ENCODE results near the gene AFP. TPM values are rescaled to one million over a fixed set of nuclear protein-coding genes. Genes with fewer than 3 reads are reported as not detected.

The AFP gene
- total RNA-seq, 1 donor from 2014 or later: not detected

DNA sequence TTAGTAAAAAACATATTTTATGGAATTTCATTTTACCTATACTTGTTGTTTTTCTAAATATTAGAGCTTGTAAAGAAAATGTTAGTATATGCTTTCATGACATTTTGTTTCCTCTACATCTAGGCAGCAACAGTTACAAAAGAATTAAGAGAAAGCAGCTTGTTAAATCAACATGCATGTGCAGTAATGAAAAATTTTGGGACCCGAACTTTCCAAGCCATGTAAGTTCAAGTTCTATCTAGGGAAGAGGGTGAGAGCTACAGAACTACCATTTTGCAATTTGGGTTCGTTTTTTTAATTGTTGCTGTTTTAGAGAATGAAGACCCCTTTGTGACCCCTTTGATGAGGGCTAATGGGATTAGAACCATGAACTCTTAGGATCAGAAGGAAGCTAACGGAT, 7.2 kb downstream of the AFP start:
- DNase-seq: no peak
- Histone ChIP-seq H3K36me3 (no peaks in the 10 kb centered on the region), H3K27ac (replicated peaks) (no peak overlapping the region), H3K4me3 (no peak overlapping the region), H3K27me3 (ENCODE audit: low read depth) (no peaks in the 10 kb centered on the region), H3K9me3 (replicated peaks) (no peaks in the 10 kb centered on the region), H3K4me1 (no peaks in the 10 kb centered on the region)
- intact Hi-C loops (cut with micrococcal nuclease): no loop called here
- TF ChIP-seq, protein P1, sequence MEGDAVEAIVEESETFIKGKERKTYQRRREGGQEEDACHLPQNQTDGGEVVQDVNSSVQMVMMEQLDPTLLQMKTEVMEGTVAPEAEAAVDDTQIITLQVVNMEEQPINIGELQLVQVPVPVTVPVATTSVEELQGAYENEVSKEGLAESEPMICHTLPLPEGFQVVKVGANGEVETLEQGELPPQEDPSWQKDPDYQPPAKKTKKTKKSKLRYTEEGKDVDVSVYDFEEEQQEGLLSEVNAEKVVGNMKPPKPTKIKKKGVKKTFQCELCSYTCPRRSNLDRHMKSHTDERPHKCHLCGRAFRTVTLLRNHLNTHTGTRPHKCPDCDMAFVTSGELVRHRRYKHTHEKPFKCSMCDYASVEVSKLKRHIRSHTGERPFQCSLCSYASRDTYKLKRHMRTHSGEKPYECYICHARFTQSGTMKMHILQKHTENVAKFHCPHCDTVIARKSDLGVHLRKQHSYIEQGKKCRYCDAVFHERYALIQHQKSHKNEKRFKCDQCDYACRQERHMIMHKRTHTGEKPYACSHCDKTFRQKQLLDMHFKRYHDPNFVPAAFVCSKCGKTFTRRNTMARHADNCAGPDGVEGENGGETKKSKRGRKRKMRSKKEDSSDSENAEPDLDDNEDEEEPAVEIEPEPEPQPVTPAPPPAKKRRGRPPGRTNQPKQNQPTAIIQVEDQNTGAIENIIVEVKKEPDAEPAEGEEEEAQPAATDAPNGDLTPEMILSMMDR (IDR thresholded peaks at IDR 0.05; ENCODE audit: borderline replicate concordance): no peak

DNA sequence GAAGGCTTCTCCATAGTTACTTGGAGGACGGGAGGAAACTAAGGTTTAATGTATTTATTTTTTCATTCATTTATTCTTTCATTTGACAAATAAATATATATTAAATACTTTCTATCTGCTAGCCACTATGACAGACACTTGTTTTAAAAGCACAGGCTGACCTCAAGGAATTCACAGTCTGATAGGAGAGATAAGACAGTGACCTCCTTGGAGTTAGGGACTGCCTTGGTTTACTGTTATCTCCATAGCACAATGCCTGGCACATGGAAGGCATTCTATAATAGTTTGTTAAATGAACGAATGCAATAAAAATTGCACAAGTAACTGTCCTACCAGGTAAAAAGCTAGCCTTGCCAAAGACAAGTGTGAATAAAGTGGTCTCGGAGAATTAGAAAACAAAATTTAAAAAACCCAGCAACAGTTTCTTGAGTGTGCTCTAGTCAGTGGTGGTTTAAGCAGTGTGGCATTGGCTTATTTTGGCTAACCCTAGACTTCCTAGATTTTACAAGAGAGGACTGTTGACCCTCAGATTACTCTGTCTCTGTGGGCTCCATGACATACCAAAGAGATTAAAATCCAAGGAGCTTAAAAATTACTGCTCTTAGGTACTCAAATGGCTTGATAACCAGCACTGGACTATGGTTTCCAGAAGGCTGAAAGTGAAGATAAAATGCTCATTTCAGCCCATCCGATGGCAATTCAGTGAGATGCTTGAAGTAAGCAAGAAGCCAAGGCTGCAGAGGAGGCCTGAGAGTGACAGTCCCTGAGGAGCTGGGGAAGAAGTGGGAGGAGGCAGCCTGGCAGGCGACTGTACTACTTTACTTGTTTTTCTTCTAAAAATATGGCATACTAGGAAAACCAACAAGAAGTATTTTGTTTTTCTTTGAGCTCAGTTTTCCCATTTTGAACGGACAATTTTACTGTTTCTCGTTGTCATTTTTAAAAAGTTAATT, 9.6 kb downstream of the AFP start:
- intact Hi-C loops (cut with micrococcal nuclease): no loop called here
- Histone ChIP-seq H3K4me1 (no peaks in the 10 kb centered on the region), H3K36me3 (no peaks in the 10 kb centered on the region), H3K9me3 (replicated peaks) (no peaks in the 10 kb centered on the region), H3K4me3 (no peak overlapping the region), H3K27ac (replicated peaks) (no peak overlapping the region), H3K27me3 (ENCODE audit: low read depth) (no peaks in the 10 kb centered on the region)
- DNase-seq: no peak
- TF ChIP-seq, protein P1 (IDR thresholded peaks at IDR 0.05; ENCODE audit: borderline replicate concordance): no peak

DNA sequence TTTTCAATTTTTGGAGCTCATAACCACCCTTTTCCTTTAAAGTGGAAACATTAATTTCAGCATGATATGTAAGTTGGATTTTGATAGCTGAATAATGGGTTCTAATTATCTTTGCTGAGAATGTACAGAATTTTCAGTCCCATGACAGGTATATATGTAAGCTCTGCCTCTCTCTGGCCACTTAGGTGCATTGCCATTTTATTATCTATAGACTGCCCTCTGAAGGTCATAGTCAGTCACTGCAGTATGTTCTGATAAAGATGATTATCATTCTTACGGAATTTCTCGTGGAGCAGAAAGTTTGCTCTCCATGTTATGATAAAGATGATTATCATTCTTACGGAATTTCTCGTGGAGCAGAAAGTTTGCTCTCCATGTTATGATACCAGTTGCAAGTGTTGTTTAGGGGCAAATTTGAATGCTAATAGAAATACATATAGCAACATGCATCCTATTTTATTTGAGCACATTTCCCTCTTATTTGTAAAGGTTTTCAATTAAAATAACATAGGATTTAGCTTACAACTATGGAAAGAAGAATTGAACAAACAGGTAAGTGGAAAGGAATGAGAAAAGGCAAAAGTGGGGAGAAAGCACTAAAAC, 10.4 kb downstream of the AFP start:
- Histone ChIP-seq H3K27ac (replicated peaks) (no peak overlapping the region), H3K9me3 (replicated peaks) (no peaks in the 10 kb centered on the region), H3K4me1 (no peaks in the 10 kb centered on the region), H3K4me3 (no peak overlapping the region), H3K27me3 (ENCODE audit: low read depth) (no peaks in the 10 kb centered on the region), H3K36me3 (no peaks in the 10 kb centered on the region)
- TF ChIP-seq, protein P1 (IDR thresholded peaks at IDR 0.05; ENCODE audit: borderline replicate concordance): peak; percentile 63
- intact Hi-C loops (cut with micrococcal nuclease): no loop called here
- DNase-seq: no peak

DNA sequence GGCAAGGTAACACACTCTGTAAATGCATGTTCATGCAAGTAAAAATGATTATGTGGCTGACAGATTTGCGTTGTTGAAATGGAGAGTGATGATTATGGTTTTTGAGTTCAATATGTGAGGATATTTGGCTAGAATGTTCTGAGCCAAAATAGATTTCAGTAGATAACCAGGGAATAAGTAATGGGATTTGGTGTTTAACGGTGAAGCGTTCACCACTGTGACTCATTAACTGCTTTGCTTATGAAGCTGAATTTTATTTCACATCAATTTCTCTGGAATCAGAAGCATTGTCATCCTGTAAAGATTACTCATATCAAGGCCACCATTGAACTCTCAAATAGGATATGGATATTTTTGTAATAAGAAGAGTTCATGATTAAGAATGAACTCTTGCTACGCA, 11.7 kb downstream of the AFP start:
- intact Hi-C loops (cut with micrococcal nuclease): no loop called here
- Histone ChIP-seq H3K9me3 (replicated peaks) (no peaks in the 10 kb centered on the region), H3K4me1 (no peaks in the 10 kb centered on the region), H3K27me3 (ENCODE audit: low read depth) (no peaks in the 10 kb centered on the region), H3K27ac (replicated peaks) (no peak overlapping the region), H3K36me3 (no peaks in the 10 kb centered on the region), H3K4me3 (no peak overlapping the region)
- no peak for DNase-seq
- TF ChIP-seq, protein P1 (IDR thresholded peaks at IDR 0.05; ENCODE audit: borderline replicate concordance): no peak

DNA sequence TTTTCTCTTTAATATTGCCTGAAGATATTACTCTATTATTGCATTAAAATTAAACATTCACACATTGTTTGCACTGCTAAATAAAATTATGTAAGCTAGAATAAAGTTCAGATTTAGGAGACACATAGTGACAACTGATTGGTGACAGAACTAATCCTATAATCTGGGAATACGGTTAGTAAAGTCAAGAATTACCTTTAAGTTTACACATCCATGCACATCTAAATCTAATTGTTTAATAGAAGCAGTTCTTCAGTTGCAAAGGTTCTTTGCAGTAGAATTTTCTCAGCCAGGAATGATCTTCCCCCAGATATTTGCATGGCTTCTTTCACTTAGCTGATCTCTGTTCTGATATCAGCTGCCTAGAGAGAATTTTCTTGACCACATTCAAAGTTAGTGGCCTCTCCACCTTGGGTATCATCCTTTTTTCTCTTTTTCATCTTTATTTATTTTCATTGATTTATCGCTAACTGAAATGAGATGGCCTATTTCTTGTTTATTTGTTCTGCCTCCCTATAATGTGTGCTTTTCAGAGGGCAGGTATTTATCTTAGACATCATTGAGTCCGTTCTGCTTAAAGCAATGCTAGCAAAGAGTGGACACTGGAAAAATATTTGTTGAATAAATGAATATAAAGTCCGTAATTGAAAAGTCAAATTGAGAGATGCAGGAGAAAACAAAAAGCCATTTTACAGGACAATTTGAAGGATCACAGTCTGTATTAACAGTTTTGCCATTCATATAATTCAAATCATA, 12.6 kb downstream of the AFP start:
- no peak for DNase-seq
- Histone ChIP-seq H3K4me3 (no peak overlapping the region), H3K9me3 (replicated peaks) (no peaks in the 10 kb centered on the region), H3K27me3 (ENCODE audit: low read depth) (no peaks in the 10 kb centered on the region), H3K27ac (replicated peaks) (no peak overlapping the region), H3K4me1 (no peaks in the 10 kb centered on the region), H3K36me3 (no peaks in the 10 kb centered on the region)
- TF ChIP-seq, protein P1 (IDR thresholded peaks at IDR 0.05; ENCODE audit: borderline replicate concordance): no peak
- intact Hi-C loops (cut with micrococcal nuclease): no loop called here

All from left ventricle myocardium inferior (tissue), 1 donor.